Thyroid gland (tissue), 4 donors: ENCODE measurements around the gene GRB2.

ENCODE experiments used
- POLR2A ChIP-seq, 2 donors: fragments of 450-650 bp; IDR thresholded peaks; one replicate each; pipeline ENCODE4 v1.6.1; 2017; ENCODE audit warnings: antibody characterized with exemption in 2 of 2, mild to moderate bottlenecking in 2 of 2, moderate library complexity in 1 of 2
- TF ChIP-seq, protein P1 (sequence below), 6 experiments: fragments of 200-600 bp in 3 of 6; fragments of 450-650 bp in 3 of 6; sonication (generic) in 3 of 6; IDR thresholded peaks; one replicate each; pipeline ENCODE4 v1.5.1; 2016 to 2019; ENCODE audit warnings: antibody characterized with exemption in 6 of 6, mild to moderate bottlenecking in 2 of 6, inconsistent platforms in 1 of 6, moderate library complexity in 1 of 6

DNA sequence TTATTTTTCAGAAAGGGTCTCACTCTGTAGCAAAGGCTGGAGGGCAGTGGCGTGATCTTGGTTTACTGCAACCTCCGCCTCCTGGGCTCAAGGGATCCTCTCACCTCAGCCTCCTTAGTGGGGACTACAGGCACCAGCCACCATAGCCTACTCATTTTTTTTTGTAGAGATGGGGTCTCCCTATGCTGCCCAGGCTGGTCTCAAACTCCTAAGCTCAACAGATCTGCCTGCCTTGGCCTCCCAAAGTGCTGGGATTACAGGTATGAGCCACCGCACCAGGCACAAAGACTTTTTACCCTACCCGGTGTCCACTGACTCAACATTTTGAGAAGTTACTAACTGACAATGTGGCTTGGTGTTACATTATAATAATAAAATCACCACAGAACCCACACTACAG lies 7.2 kb downstream of the GRB2 start:
- TF ChIP-seq, protein P1, sequence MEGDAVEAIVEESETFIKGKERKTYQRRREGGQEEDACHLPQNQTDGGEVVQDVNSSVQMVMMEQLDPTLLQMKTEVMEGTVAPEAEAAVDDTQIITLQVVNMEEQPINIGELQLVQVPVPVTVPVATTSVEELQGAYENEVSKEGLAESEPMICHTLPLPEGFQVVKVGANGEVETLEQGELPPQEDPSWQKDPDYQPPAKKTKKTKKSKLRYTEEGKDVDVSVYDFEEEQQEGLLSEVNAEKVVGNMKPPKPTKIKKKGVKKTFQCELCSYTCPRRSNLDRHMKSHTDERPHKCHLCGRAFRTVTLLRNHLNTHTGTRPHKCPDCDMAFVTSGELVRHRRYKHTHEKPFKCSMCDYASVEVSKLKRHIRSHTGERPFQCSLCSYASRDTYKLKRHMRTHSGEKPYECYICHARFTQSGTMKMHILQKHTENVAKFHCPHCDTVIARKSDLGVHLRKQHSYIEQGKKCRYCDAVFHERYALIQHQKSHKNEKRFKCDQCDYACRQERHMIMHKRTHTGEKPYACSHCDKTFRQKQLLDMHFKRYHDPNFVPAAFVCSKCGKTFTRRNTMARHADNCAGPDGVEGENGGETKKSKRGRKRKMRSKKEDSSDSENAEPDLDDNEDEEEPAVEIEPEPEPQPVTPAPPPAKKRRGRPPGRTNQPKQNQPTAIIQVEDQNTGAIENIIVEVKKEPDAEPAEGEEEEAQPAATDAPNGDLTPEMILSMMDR (IDR thresholded peaks at IDR 0.05), result no peak
- TF ChIP-seq POLR2A (IDR thresholded peaks at IDR 0.05), result no peak
